Fibroblast of lung (primary cell): ENCODE measurements around the gene MS4A13. TPM values are rescaled to one million over a fixed set of nuclear protein-coding genes. Genes with fewer than 3 reads are reported as not detected.
"Not testable (repeated sequence)": the region's sequence is repeated elsewhere in the genome, so short reads cannot be mapped to it uniquely, and the experiment has no call there.

Experiments used
- DNase-seq, 2 donors: peaks; one replicate each; pipeline versions ENCODE4 v3.0.0 to v3.0.0-alpha.2; 2010; ENCODE audit warnings: low read depth in 2 of 2
- H2AFZ ChIP-seq: 2 replicates; pipeline ENCODE4 v1.5.1; 2012; ENCODE audit warnings: low read length, control low read depth, inconsistent platforms
- H3K27ac ChIP-seq: 2 replicates; pipeline ENCODE4 v1.5.1; 2011; ENCODE audit warnings: low read length, control low read depth; ENCODE audit not compliant: insufficient read depth
- H3K27me3 ChIP-seq: 2 replicates; pipeline ENCODE4 v1.5.1; 2011; ENCODE audit warnings: mild to moderate bottlenecking, low read length; ENCODE audit not compliant: control insufficient read depth, insufficient read depth
- H3K36me3 ChIP-seq: 2 replicates; pipeline ENCODE4 v1.5.1; 2011; ENCODE audit warnings: low read length; ENCODE audit not compliant: control insufficient read depth, insufficient read depth
- H3K4me1 ChIP-seq: 2 replicates; pipeline ENCODE4 v1.5.1; 2011; ENCODE audit warnings: low read length; ENCODE audit not compliant: control insufficient read depth, insufficient read depth; ENCODE audit errors: extremely low read depth
- H3K4me2 ChIP-seq: 2 replicates; pipeline ENCODE4 v1.5.1; 2011; ENCODE audit warnings: low read length, control low read depth; ENCODE audit not compliant: insufficient read depth; ENCODE audit errors: extremely low read depth
- H3K4me3 ChIP-seq, 4 experiments: fragments of 200-600 bp in 1 of 4; sonication (generic) in 1 of 4; replicated peaks in 1 of 4; 2 replicates each; pipeline ENCODE4 v1.5.1; 2011 to 2016; ENCODE audit warnings: low read length in 4 of 4, low read depth in 3 of 4, mild to moderate bottlenecking in 3 of 4, control low read depth in 2 of 4, inconsistent platforms in 1 of 4, mixed read lengths in 1 of 4; ENCODE audit not compliant: insufficient read depth in 1 of 4; ENCODE audit errors: control extremely low read depth in 1 of 4
- H3K79me2 ChIP-seq: 2 replicates; pipeline ENCODE4 v1.5.1; 2012; ENCODE audit warnings: mild to moderate bottlenecking, low read length, inconsistent platforms; ENCODE audit not compliant: control insufficient read depth, insufficient read depth
- H3K9ac ChIP-seq: 2 replicates; pipeline ENCODE4 v1.5.1; 2011; ENCODE audit warnings: mild to moderate bottlenecking, low read length, control low read depth; ENCODE audit not compliant: insufficient read depth
- H3K9me3 ChIP-seq: 2 replicates; pipeline ENCODE4 v1.5.1; 2012; ENCODE audit warnings: low read depth, low read length; ENCODE audit not compliant: control insufficient read depth, insufficient read depth
- H4K20me1 ChIP-seq: 2 replicates; pipeline ENCODE4 v1.5.1; 2011; ENCODE audit warnings: low read length; ENCODE audit not compliant: control insufficient read depth, insufficient read depth; ENCODE audit errors: extremely low read depth
- EZH2 ChIP-seq: IDR thresholded peaks from 2 replicates; pipeline ENCODE4 v1.5.1; 2012; ENCODE audit warnings: low read length, control low read depth, mild to moderate bottlenecking; ENCODE audit errors: missing control alignments
- polyA plus RNA-seq, 2 donors: library from polyadenylated mRNA; depleted of rRNA in 1 of 2; stranded (reverse) in 1 of 2; unstranded in 1 of 2; fragments of >200 nt; gene quantifications; 2 replicates each; pipeline ENCODE4 v1.2.1, GENCODE V29; 2011 to 2012; ENCODE audit warnings: missing spikeins in 1 of 2
- total RNA-seq: library from RNA; depleted of rRNA; stranded (reverse); fragments of >200 nt; gene quantifications from 2 replicates; pipeline ENCODE4 v1.2.1, GENCODE V29; 2014
- TF ChIP-seq, protein P1 (sequence below), 2 donors: IDR thresholded peaks in 1 of 2; conservative IDR thresholded peaks in 1 of 2; 1 replicate in 1 of 2; 2 replicates in 1 of 2; pipeline ENCODE4 v1.5.1; 2011 to 2012; ENCODE audit warnings: low read length in 2 of 2, control low read depth in 1 of 2, inconsistent platforms in 1 of 2, low read depth in 1 of 2, mild to moderate bottlenecking in 1 of 2

The MS4A13 gene
- total and polyA plus RNA-seq, 2 donors (not counting 1 experiment from before 2014, with no cell fraction given), result not detected

DNA sequence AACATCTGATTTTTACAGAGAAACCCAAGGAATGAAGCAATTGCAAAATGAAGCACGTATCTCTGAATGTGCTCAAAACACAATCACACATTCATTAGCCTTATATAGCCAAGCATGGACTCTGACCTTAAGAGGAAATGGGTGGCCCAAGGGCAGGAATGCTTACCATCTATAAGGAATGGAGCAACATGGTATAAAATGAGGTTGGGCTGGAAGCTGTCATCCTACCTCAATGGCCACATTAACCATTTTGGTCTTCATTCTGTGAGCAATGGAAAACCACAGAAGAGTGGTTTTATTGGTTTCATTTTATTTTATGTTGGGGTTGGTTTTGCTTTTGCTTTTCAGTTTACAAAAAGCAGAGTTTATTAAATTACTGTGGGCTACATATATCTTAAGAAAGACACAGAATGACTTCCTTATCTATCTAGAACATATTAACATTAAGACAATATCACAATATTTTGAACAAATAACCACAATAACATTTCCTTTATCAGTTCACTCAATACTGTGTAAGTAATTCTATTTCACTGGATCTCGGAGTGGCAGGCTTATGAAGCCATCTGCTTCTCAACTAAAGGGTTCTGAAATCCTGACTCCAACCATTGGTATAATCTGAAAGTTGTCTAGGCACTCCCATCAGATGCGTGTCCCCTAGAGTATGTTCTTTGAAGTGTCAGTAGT lies 10.8 kb upstream of the MS4A13 start:
- Histone ChIP-seq H3K27me3 (no peaks in the 10 kb centered on the region), H3K36me3 (no peaks in the 10 kb centered on the region), H3K27ac (no peak overlapping the region), H3K4me2 (no peak overlapping the region), H3K9me3 (no peaks in the 10 kb centered on the region), H3K4me3 (no peak overlapping the region), H3K4me1 (no peaks in the 10 kb centered on the region), H3K9ac (no peak overlapping the region), H4K20me1 (no peaks in the 10 kb centered on the region), H2AFZ (no peak overlapping the region), H3K79me2 (no peaks in the 10 kb centered on the region)
- TF ChIP-seq EZH2, result no peak
- TF ChIP-seq, protein P1, sequence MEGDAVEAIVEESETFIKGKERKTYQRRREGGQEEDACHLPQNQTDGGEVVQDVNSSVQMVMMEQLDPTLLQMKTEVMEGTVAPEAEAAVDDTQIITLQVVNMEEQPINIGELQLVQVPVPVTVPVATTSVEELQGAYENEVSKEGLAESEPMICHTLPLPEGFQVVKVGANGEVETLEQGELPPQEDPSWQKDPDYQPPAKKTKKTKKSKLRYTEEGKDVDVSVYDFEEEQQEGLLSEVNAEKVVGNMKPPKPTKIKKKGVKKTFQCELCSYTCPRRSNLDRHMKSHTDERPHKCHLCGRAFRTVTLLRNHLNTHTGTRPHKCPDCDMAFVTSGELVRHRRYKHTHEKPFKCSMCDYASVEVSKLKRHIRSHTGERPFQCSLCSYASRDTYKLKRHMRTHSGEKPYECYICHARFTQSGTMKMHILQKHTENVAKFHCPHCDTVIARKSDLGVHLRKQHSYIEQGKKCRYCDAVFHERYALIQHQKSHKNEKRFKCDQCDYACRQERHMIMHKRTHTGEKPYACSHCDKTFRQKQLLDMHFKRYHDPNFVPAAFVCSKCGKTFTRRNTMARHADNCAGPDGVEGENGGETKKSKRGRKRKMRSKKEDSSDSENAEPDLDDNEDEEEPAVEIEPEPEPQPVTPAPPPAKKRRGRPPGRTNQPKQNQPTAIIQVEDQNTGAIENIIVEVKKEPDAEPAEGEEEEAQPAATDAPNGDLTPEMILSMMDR (conservative IDR thresholded peaks at IDR 0.05 in 1 of 2, IDR thresholded peaks at IDR 0.05 in 1 of 2; ENCODE audit: low read depth in 1 of 2, low read length in 2 of 2), result no peak
- no peak for DNase-seq

DNA sequence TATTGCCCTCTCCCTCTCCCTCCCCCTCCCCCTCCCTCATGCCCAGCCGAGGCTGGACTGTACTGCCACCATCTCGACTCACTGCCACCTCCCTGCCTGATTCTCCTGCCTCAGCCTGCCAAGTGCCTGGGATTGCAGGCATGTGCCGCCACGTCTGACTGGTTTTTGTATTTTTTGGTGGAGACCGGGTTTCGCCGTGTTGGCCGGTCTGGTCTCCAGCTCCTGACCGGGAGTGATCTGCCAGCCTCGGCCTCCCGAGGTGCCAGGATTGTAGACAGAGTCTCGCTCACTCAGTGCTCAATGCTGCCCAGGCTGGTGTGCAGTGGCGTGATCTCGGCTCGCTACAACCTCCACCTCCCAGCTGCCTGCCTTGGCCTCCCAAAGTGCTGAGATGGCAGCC lies 5.6 kb upstream of the MS4A13 start:
- not testable (repeated sequence) for H4K20me1 ChIP-seq, H3K79me2 ChIP-seq, DNase-seq, H3K4me3 ChIP-seq, H3K27me3 ChIP-seq, H2AFZ ChIP-seq, H3K9ac ChIP-seq, H3K27ac ChIP-seq, H3K4me1 ChIP-seq, H3K9me3 ChIP-seq, H3K36me3 ChIP-seq, H3K4me2 ChIP-seq

DNA sequence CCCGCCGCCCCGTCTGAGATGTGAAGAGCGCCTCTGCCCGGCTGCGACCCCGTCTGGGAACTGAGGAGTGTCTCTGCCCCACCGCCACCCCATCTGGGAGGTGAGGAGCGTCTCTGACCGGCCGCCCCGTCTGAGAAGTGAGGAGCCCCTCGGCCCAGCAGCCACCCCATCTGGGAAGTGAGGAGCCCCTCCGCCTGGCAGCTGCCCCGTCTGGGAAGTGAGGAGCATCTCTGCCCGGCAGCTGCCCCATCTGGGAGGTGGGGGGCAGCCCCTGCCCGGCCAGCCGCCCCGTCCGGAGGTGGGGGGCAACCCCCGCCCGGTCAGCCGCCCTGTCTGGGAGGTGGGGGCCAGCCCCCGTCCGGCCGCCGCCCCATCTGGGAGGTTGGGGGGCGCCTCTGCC lies 5.0 kb upstream of the MS4A13 start:
- not testable (repeated sequence) for H3K27ac ChIP-seq, H3K4me3 ChIP-seq, H4K20me1 ChIP-seq, H3K9me3 ChIP-seq, H2AFZ ChIP-seq, H3K79me2 ChIP-seq, H3K4me2 ChIP-seq, H3K4me1 ChIP-seq, DNase-seq, H3K27me3 ChIP-seq, H3K9ac ChIP-seq, H3K36me3 ChIP-seq

DNA sequence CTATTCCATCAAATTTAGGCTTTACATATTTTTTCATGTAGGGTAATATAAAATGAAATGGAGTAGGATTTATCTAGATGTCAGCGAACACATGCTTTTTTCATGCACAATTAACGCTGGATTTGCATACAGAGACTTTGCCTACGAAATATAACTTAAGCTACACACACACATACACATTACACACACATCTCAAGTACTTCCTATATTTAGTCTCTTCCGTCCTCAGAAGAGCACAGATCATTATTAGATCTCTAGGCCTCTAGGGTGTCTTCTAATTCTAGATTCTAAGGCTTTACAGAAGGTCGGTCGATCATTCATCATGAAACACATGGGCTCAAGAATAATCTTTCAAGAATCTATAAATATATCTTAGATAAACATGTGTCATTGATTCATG lies 3.8 kb upstream of the MS4A13 start:
- no peaks in the 10 kb centered on the region for H3K27me3 ChIP-seq
- TF ChIP-seq EZH2, result no peak
- TF ChIP-seq, protein P1 (conservative IDR thresholded peaks at IDR 0.05 in 1 of 2, IDR thresholded peaks at IDR 0.05 in 1 of 2; ENCODE audit: low read depth in 1 of 2, low read length in 2 of 2), result no peak

More for the DNA sequence above, 3.8 kb upstream of the MS4A13 start:
- Histone ChIP-seq H3K4me2 (no peak overlapping the region), H3K36me3 (no peaks in the 10 kb centered on the region), H4K20me1 (no peaks in the 10 kb centered on the region), H3K79me2 (no peaks in the 10 kb centered on the region), H3K4me3 (no peak overlapping the region), H3K4me1 (no peaks in the 10 kb centered on the region), H3K9ac (no peak overlapping the region), H3K9me3 (no peaks in the 10 kb centered on the region), H3K27ac (no peak overlapping the region), H2AFZ (no peak overlapping the region)
- no peak for DNase-seq
